OCI-LY1 (cell line): Measurements from ENCODE around the gene CYP11A1.

Experiments
- H2AFZ ChIP-seq: fragments of 200-600 bp; sonication (generic), shearing (Covaris generic); 2 replicates; pipeline ENCODE4 v1.6.0; 2014; ENCODE audit warnings: antibody characterized with exemption, mild to moderate bottlenecking, low read length
- H3F3A ChIP-seq: fragments of 200-600 bp; sonication (generic), shearing (Covaris generic); 2 replicates; pipeline ENCODE4 v1.6.0; 2014; ENCODE audit warnings: mild to moderate bottlenecking, antibody characterized with exemption, low read length, moderate library complexity; ENCODE audit not compliant: insufficient read depth
- H3K27ac ChIP-seq: fragments of 200-600 bp; sonication (generic); 2 replicates; pipeline ENCODE4 v1.5.1; 2014; ENCODE audit warnings: low read length, mixed run types, mild to moderate bottlenecking, low read depth; ENCODE audit not compliant: poor library complexity, severe bottlenecking
- H3K27me3 ChIP-seq: fragments of 200-600 bp; sonication (generic); 2 replicates; pipeline ENCODE4 v1.6.0; 2014; ENCODE audit warnings: antibody characterized with exemption, mild to moderate bottlenecking, low read length, moderate library complexity; ENCODE audit not compliant: insufficient read depth
- H3K36me3 ChIP-seq: fragments of 200-600 bp; sonication (generic); 2 replicates; pipeline ENCODE4 v1.6.1; 2014; ENCODE audit warnings: mild to moderate bottlenecking, antibody characterized with exemption, low read length, moderate library complexity, mixed read lengths; ENCODE audit not compliant: insufficient read depth
- H3K4me1 ChIP-seq: fragments of 200-600 bp; sonication (generic); 2 replicates; pipeline ENCODE4 v1.5.1; 2014; ENCODE audit warnings: mild to moderate bottlenecking, low read length, moderate library complexity; ENCODE audit not compliant: insufficient read depth, severe bottlenecking
- H3K4me2 ChIP-seq: fragments of 200-600 bp; sonication (generic), shearing (Covaris generic); 2 replicates; pipeline ENCODE4 v1.6.1; 2014; ENCODE audit warnings: low read length
- H3K4me3 ChIP-seq: fragments of 200-600 bp; sonication (generic); 2 replicates; pipeline ENCODE4 v1.5.1; 2014; ENCODE audit warnings: low read length, low read depth, mild to moderate bottlenecking, mixed read lengths; ENCODE audit not compliant: poor library complexity, severe bottlenecking
- H3K79me2 ChIP-seq: fragments of 200-600 bp; shearing (Covaris generic); 2 replicates; pipeline ENCODE4 v1.6.1; 2016; ENCODE audit warnings: mixed run types, low read length, mixed read lengths; ENCODE audit not compliant: insufficient read depth
- H3K9ac ChIP-seq: fragments of 200-600 bp; sonication (generic), shearing (Covaris generic); 2 replicates; pipeline ENCODE4 v1.6.1; 2014; ENCODE audit warnings: mild to moderate bottlenecking, low read length, mixed read lengths
- H3K9me2 ChIP-seq: fragments of 200-600 bp; sonication (generic), shearing (Covaris generic); 2 replicates; pipeline ENCODE4 v1.6.1; 2014; ENCODE audit warnings: low read depth, mild to moderate bottlenecking, low read length, mixed read lengths
- H3K9me3 ChIP-seq: fragments of 200-600 bp; shearing (Covaris generic); 2 replicates; pipeline ENCODE4 v1.6.1; 2014; ENCODE audit warnings: low read length, mixed read lengths
- H4K20me1 ChIP-seq: fragments of 200-600 bp; sonication (generic), shearing (Covaris generic); 2 replicates; pipeline ENCODE4 v1.6.0; 2016; ENCODE audit warnings: mild to moderate bottlenecking, low read length; ENCODE audit not compliant: insufficient read depth
- CTCF ChIP-seq: fragments of 200-600 bp; sonication (generic), shearing (Covaris generic); IDR thresholded peaks from 2 replicates; pipeline ENCODE4 v1.5.1; 2017; ENCODE audit warnings: mild to moderate bottlenecking, antibody characterized with exemption, low read length, moderate library complexity, mixed read lengths
- EZH2 ChIP-seq: fragments of 200-600 bp; sonication (generic), shearing (Covaris generic); IDR thresholded peaks from 2 replicates; pipeline ENCODE4 v1.8.0; 2017; ENCODE audit warnings: borderline replicate concordance, mixed run types, mild to moderate bottlenecking, antibody characterized with exemption, low read length, moderate library complexity, mixed read lengths

The CYP11A1 gene

GRCh38 chr15:74374648-74375302, 7.3 kb upstream of the CYP11A1 start:
- Histone ChIP-seq H3K9me3 (no peaks in the 10 kb centered on the region), H3K27me3 (no peaks in the 10 kb centered on the region; the same call in 1 of the 2 replicates), H4K20me1 (no peaks in the 10 kb centered on the region), H3K4me2 (peak overlapping the region; percentile 91), H3K9ac (no peak overlapping the region), H3K9me2 (no peaks in the 10 kb centered on the region), H3K27ac (no peak overlapping the region), H3K79me2 (no peaks in the 10 kb centered on the region), H2AFZ (no peak overlapping the region), H3F3A (no peaks in the 10 kb centered on the region), H3K4me3 (peak overlapping the region; percentile 71), H3K36me3 (no peaks in the 10 kb centered on the region), H3K4me1 (peaks cover 17% of the 10 kb centered on the region)
- TF ChIP-seq EZH2 (no peak), CTCF (no peak; the same call in none of the 2 replicates)

GRCh38 chr15:74373731-74374647, 6.5 kb upstream of the CYP11A1 start:
- Histone ChIP-seq H3K9me3 (no peaks in the 10 kb centered on the region), H3K4me3 (peak overlapping the region; percentile 71), H3F3A (no peaks in the 10 kb centered on the region), H3K4me2 (peak overlapping the region; percentile 91), H3K9ac (peak overlapping the region; percentile 71), H4K20me1 (no peaks in the 10 kb centered on the region), H3K79me2 (no peaks in the 10 kb centered on the region), H3K36me3 (no peaks in the 10 kb centered on the region), H2AFZ (peak overlapping the region; percentile 62; the same call in 1 of the 2 replicates), H3K9me2 (no peaks in the 10 kb centered on the region), H3K27me3 (no peaks in the 10 kb centered on the region; the same call in 1 of the 2 replicates), H3K4me1 (peaks cover 17% of the 10 kb centered on the region), H3K27ac (peak overlapping the region; percentile 68)
- peak; percentile 84 for TF ChIP-seq CTCF
- no peak for TF ChIP-seq EZH2

- H3K27ac ChIP-seq: no peak overlapping the region
- no peaks in the 10 kb centered on the region for H4K20me1 ChIP-seq
- no peaks in the 10 kb centered on the region for H3K79me2 ChIP-seq
- H3F3A ChIP-seq: no peaks in the 10 kb centered on the region
- H3K36me3 ChIP-seq: no peaks in the 10 kb centered on the region
- peak overlapping the region; percentile 91 for H3K4me2 ChIP-seq
- H3K9me3 ChIP-seq: no peaks in the 10 kb centered on the region
- TF ChIP-seq CTCF (no peak), EZH2 (no peak)
- H3K4me1 ChIP-seq: peaks cover 17% of the 10 kb centered on the region
- peak overlapping the region; percentile 71 for H3K4me3 ChIP-seq
- no peaks in the 10 kb centered on the region for H3K9me2 ChIP-seq
- H3K9ac ChIP-seq: no peak overlapping the region; the same call in 1 of the 2 replicates
- H2AFZ ChIP-seq: no peak overlapping the region
- no peaks in the 10 kb centered on the region for H3K27me3 ChIP-seq
Measured at GRCh38 chr15:74373056-74373650, 5.7 kb upstream of the CYP11A1 start.
